T-cell (primary cell): ENCODE results near the gene FUT2. TPM values are rescaled to one million over a fixed set of nuclear protein-coding genes. Genes with fewer than 3 reads are reported as not detected.

Source experiments
- ATAC-seq, 4 experiments: fragments of 200-7000 bp in 3 of 4; fragments of 150-1000 bp in 1 of 4; cut with Tn5 transposase; replicated peaks in 1 of 4; 1 replicate in 3 of 4; 2 replicates in 1 of 4; pipeline ENCODE4 v1.10.0; 2021; ENCODE audit warnings: moderate library complexity in 3 of 4, mild to moderate bottlenecking in 2 of 4, moderate number of reproducible peaks in 1 of 4
- CTCF ChIA-PET, 2 donors: fragments of 300-600 bp; sonication (Branson Sonifier 250); formaldehyde crosslinking; loops; one replicate each; lab custom pipeline; 2022; ENCODE audit warnings: antibody characterized with exemption in 2 of 2; lab: Charles Lee
- POLR2A ChIA-PET, 2 donors: fragments of 300-600 bp; sonication (Branson Sonifier 250); formaldehyde crosslinking; loops; one replicate each; lab custom pipeline; 2022; ENCODE audit warnings: antibody characterized with exemption in 2 of 2; lab: Charles Lee
- DNase-seq, 35 experiments: peaks; one replicate each; pipeline versions ENCODE4 v3.0.0 to v3.0.0-alpha.2; 2013 to 2023
- H3K27ac ChIP-seq: one replicate; pipeline ENCODE4 v1.5.1; 2013; ENCODE audit warnings: low read length
- H3K27me3 ChIP-seq, 2 experiments: replicated peaks in 1 of 2; 1 replicate in 1 of 2; 2 replicates in 1 of 2; pipeline versions ENCODE4 v1.6.1 to v1.7.0; 2013; ENCODE audit warnings: low read length in 1 of 2, mixed read lengths in 1 of 2; ENCODE audit not compliant: control insufficient read depth in 2 of 2, insufficient read depth in 2 of 2; ENCODE audit errors: extremely low read depth in 1 of 2
- H3K36me3 ChIP-seq, 2 donors: 1 replicate in 1 of 2; 2 replicates in 1 of 2; pipeline versions ENCODE4 v1.6.1 to v1.7.0; 2013; ENCODE audit warnings: low read length in 1 of 2; ENCODE audit not compliant: control insufficient read depth in 2 of 2, insufficient read depth in 1 of 2; ENCODE audit errors: extremely low read depth in 1 of 2
- H3K4me1 ChIP-seq, 2 experiments: 1 replicate in 1 of 2; 2 replicates in 1 of 2; pipeline versions ENCODE4 v1.6.1 to v1.7.0; 2013; ENCODE audit warnings: low read length in 2 of 2, mixed read lengths in 1 of 2; ENCODE audit not compliant: insufficient read depth in 2 of 2, control insufficient read depth in 1 of 2; ENCODE audit errors: extremely low read depth in 1 of 2
- H3K4me3 ChIP-seq, 2 donors: 1 replicate in 1 of 2; 2 replicates in 1 of 2; pipeline versions ENCODE4 v1.5.1 to v1.7.0; 2013; ENCODE audit warnings: mild to moderate bottlenecking in 2 of 2, low read length in 1 of 2, moderate library complexity in 1 of 2; ENCODE audit not compliant: control insufficient read depth in 1 of 2; ENCODE audit errors: extremely low read depth in 1 of 2
- H3K9me3 ChIP-seq: 2 replicates; pipeline ENCODE4 v1.7.0; 2013
- H3K27ac Mint-ChIP-seq, 2 donors: one replicate each; pipeline ENCODE4 v1.8.0; 2020 to 2021; ENCODE audit warnings: mild to moderate bottlenecking in 2 of 2, mixed read lengths in 2 of 2
- H3K27me3 Mint-ChIP-seq, 2 donors: one replicate each; pipeline ENCODE4 v1.8.0; 2021 to 2022; ENCODE audit warnings: mixed read lengths in 2 of 2
- H3K36me3 Mint-ChIP-seq: one replicate; pipeline ENCODE4 v1.8.0; 2021; ENCODE audit warnings: mixed read lengths
- H3K4me1 Mint-ChIP-seq, 3 donors: one replicate each; pipeline ENCODE4 v1.8.0; 2020 to 2022; ENCODE audit warnings: mixed read lengths in 3 of 3, mild to moderate bottlenecking in 1 of 3
- H3K4me3 Mint-ChIP-seq, 3 donors: one replicate each; pipeline ENCODE4 v1.8.0; 2020 to 2022; ENCODE audit warnings: mild to moderate bottlenecking in 3 of 3, mixed read lengths in 3 of 3, moderate library complexity in 3 of 3
- H3K9me3 Mint-ChIP-seq, 3 donors: one replicate each; pipeline ENCODE4 v1.8.0; 2020 to 2022; ENCODE audit warnings: mixed read lengths in 3 of 3
- WGBS: methylation state at CpG from one replicate; pipeline ENCODE4 v1.1.5; 2013; ENCODE audit warnings: missing lambda C conversion rate; ENCODE audit not compliant: insufficient coverage; 5-methylcytosine and 5-hydroxymethylcytosine counted together
- total RNA-seq, 35 experiments: library from RNA in 6 of 35; stranded (reverse) in 6 of 35; fragments of 120-200 nt in 1 of 35; gene quantifications; one replicate each; pipeline versions ENCODE4 v1.2.1 to v1.2.4 and lab custom pipeline; 2013 to 2026

Gene FUT2
- total RNA-seq, 5 donors from 2014 or later (not counting 1 experiment from before 2014, with no cell fraction given), result 0.16 TPM; not detected in 4

DNA sequence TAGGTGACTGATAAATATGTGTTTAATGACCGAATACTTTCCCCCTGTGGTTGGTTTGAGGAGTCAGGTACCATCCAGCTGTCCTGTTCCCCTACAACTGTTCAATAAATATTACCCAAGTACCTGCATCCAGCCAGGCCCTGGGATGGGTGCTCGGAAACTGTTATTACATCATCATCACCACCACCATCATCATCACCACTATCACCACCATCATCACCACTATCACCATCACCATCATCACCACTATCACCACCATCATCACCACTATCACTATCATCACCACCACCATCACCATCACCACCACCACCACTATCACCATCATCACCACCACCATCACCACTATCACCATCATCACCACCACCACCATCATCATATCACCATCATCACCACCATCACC, 27.0 kb upstream of the FUT2 start:
- Mint-ChIP-seq H3K27me3 (no peaks in the 10 kb centered on the region), H3K4me1 (no peaks in the 10 kb centered on the region), H3K9me3 (peaks cover 0 to 4% (median 0%) of the 10 kb centered on the region in 3 donors), H3K27ac (no peak overlapping the region), H3K36me3 (no peaks in the 10 kb centered on the region), H3K4me3 (no peak overlapping the region)
- no peaks in the 10 kb centered on the region for H3K36me3 ChIP-seq
- H3K4me1 ChIP-seq, result no peaks in the 10 kb centered on the region
- 82% methylated on average over 1 of the region's 2 CpGs for WGBS
- CTCF ChIA-PET, result no interaction called here
- no peaks in the 10 kb centered on the region for H3K9me3 ChIP-seq
- no peak for DNase-seq
- no peak overlapping the region for H3K27ac ChIP-seq
- no peaks in the 10 kb centered on the region for H3K27me3 ChIP-seq
- no peak overlapping the region for H3K4me3 ChIP-seq
- ATAC-seq, result no peak
- POLR2A ChIA-PET, result no interaction called here

DNA sequence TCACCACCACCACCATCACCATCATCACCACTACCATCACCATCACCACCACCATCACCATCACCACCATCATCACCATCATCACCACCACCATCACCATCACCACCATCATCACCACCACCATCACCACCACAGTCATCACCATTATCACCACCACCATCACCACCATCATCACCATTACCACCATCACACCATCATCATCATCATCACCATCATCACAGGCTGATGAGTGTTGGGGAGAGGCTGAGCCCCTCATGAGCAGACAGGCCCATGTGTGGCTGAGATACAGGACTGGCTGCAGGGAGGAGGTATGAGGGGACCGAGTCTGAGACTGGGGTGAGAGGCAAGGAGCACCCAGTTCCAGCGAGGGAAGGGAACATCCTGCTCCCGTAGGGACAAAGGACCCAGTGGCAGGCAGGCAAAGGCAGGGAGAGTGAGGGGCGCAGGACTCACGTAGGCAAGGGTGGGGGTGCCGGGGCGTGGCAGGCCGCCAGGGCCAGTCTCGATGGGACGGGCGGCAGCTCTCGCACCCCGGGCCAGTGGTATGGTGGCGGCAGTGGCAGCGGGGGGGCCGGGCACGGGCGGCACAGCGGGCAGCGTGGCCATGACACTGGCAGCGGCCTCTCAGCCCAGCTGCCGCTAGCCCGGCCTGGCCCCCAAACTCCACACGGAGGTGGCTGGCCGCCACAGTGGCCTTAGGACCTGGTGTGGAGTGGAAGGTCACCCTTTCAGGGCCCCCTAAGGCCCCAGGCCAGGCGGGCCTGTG, 25.7 kb upstream of the FUT2 start:
- ChIA-PET POLR2A (interaction anchor here in 1 of 2 donors (0.7 kb wide), 1 partner anchor 13 kb away, joined by 3 read pairs; no protein-coding TSS in a partner anchor), CTCF (no interaction called here)
- peaks cover 0 to 2% (median 1%) of the 10 kb centered on the region in 3 donors for H3K4me1 Mint-ChIP-seq
- H3K27ac ChIP-seq, result no peak overlapping the region
- peaks cover 0 to 4% (median 0%) of the 10 kb centered on the region in 3 donors for H3K9me3 Mint-ChIP-seq
- no peaks in the 10 kb centered on the region for H3K9me3 ChIP-seq
- ATAC-seq (no peak), DNase-seq (no peak)
- no peaks in the 10 kb centered on the region for H3K27me3 Mint-ChIP-seq
- H3K4me3 Mint-ChIP-seq, result no peak overlapping the region
- no peaks in the 10 kb centered on the region for H3K27me3 ChIP-seq
- H3K4me1 ChIP-seq, result peaks cover 0 to 2% of the 10 kb centered on the region in 2 experiments
- no peak overlapping the region for H3K27ac Mint-ChIP-seq
- H3K4me3 ChIP-seq, result no peak overlapping the region
- no peaks in the 10 kb centered on the region for H3K36me3 Mint-ChIP-seq
- 97% methylated on average over 24 of the region's 26 CpGs for WGBS
- no peaks in the 10 kb centered on the region for H3K36me3 ChIP-seq

DNA sequence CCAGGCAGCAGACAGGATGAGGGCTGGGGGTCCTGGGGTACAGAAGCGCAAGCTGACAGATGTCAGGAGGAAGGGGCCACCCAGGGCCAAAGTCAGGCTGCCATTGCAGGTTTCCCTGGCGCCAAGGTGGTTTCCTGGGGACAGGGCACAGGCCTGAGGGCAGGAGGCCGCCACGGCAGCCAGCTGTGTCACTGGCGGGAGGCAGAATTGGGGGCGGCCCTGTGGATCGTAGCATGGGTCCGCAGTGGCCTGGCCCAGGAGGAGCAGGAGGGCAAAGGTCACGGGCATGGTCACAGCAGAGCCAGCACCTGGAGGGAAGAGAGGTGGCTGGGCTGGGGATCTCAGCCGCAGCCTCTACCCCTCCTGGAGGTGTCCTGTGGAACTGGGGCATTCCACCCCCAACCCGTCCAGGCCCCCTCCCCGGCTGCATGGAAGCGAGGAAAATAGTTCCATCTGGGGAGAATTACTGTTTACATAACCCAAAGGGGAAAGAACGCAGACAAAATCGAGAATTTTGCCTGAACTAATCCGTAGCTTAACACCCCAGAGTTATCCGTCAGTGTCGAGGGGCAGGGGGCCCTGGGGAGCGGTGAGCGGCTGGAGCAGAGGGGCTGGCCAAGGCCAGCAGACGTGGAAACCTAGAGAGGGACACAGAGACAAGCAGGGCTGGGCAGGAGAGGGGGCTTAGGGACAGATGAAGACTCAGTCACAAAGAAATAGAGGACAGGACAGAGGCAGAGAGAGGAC, 24.9 kb upstream of the FUT2 start:
- H3K4me3 ChIP-seq, result no peak overlapping the region
- H3K27ac ChIP-seq, result no peak overlapping the region
- Mint-ChIP-seq H3K27me3 (no peaks in the 10 kb centered on the region), H3K9me3 (peaks cover 0 to 4% (median 0%) of the 10 kb centered on the region in 3 donors), H3K27ac (no peak overlapping the region), H3K36me3 (no peaks in the 10 kb centered on the region), H3K4me1 (peaks cover 6 to 7% (median 6%) of the 10 kb centered on the region in 3 donors), H3K4me3 (no peak overlapping the region)
- ChIA-PET CTCF (no interaction called here), POLR2A (interaction anchor here in 1 of 2 donors (0.7 kb wide), 1 partner anchor 13 kb away, joined by 3 read pairs; no protein-coding TSS in a partner anchor)
- no peaks in the 10 kb centered on the region for H3K9me3 ChIP-seq
- H3K4me1 ChIP-seq, result peaks cover 0 to 10% of the 10 kb centered on the region in 2 experiments
- WGBS, result 92% methylated on average over 21 of the region's 21 CpGs
- DNase-seq, result no peak
- H3K36me3 ChIP-seq, result no peaks in the 10 kb centered on the region
- ATAC-seq, result no peak
- no peaks in the 10 kb centered on the region for H3K27me3 ChIP-seq

DNA sequence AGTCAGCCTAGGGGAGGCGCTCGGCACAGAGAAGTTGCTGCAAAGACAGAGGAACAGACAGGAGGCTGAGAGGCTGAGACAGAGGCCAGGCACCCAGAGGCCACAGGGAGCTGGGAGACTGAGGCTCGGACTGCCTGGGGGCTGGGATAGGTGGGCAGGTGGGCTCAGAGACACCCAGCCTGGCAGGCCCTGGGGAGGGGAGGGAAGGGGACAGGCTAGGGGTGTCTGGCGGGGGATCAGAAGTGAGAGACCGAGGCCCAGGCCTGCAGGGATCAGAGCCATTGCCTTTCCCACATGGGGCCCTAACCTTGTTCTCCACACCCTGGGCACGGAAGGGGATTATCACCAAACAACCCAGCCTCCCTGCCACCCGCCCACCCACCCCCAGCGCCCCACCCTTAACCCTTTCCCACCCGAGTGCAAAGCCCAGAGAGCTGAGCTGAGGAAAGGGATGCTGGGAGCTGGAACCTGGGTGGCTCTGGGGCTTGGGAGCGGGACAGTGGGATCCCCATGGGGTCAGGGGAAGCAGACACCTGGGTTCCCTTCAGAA, 24.2 kb upstream of the FUT2 start:
- POLR2A ChIA-PET, result no interaction called here
- H3K9me3 ChIP-seq, result no peaks in the 10 kb centered on the region
- Mint-ChIP-seq H3K36me3 (no peaks in the 10 kb centered on the region), H3K4me1 (peaks cover 6 to 7% (median 6%) of the 10 kb centered on the region in 3 donors), H3K9me3 (peaks cover 0 to 4% (median 0%) of the 10 kb centered on the region in 3 donors), H3K27me3 (no peaks in the 10 kb centered on the region), H3K4me3 (no peak overlapping the region), H3K27ac (no peak overlapping the region)
- CTCF ChIA-PET, result no interaction called here
- H3K27me3 ChIP-seq, result no peaks in the 10 kb centered on the region
- ATAC-seq (no peak), DNase-seq (no peak)
- no peak overlapping the region for H3K27ac ChIP-seq
- H3K4me1 ChIP-seq, result peaks cover 0 to 10% of the 10 kb centered on the region in 2 experiments
- no peak overlapping the region for H3K4me3 ChIP-seq
- no peaks in the 10 kb centered on the region for H3K36me3 ChIP-seq
- 100% methylated on average over 2 of the region's 10 CpGs for WGBS

DNA sequence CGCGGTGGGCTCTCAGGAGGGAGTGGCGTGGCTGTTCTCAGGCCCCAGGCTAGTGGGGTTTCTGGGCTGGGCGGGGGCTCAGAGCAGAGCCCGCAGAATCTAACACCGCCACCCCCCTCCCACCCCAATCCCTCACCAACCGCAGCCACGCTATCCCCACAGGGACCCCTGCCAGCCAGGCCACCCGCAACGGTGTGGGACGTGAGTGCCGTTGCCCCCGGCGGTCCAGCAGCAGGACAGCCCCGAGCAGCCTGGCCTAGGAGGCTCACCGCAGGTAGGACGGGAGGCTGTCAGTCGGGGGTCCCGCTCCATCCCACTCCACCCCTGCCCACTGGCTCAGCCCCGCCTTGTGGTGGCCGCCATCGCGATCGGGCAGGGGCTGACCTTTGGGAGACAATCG, 22.8 kb upstream of the FUT2 start, which contains the start of gene NTN5:
NTN5 (minus strand) TSS at position 24 of the 400 bp plus-strand sequence. CDS start 2,031 bp downstream, outside the sequence.
- ChIA-PET CTCF (no interaction called here), POLR2A (no interaction called here)
- ATAC-seq, result no peak
- no peak for DNase-seq
- WGBS, result 83% methylated on average over 13 of the region's 25 CpGs
- Histone ChIP-seq H3K4me1 (peaks cover 0 to 10% of the 10 kb centered on the region in 2 experiments), H3K4me3 (no peak within 1 kb of the TSS), H3K36me3 (no peaks in the 10 kb centered on the region), H3K27me3 (no peaks in the 10 kb centered on the region), H3K9me3 (no peaks in the 10 kb centered on the region), H3K27ac (no peak within 1 kb of the TSS)
- Mint-ChIP-seq H3K27ac (no peak within 1 kb of the TSS), H3K27me3 (no peaks in the 10 kb centered on the region), H3K36me3 (no peaks in the 10 kb centered on the region), H3K4me1 (peaks cover 6 to 7% (median 6%) of the 10 kb centered on the region in 3 donors), H3K4me3 (no peak within 1 kb of the TSS), H3K9me3 (peaks cover 0 to 4% (median 0%) of the 10 kb centered on the region in 3 donors)

DNA sequence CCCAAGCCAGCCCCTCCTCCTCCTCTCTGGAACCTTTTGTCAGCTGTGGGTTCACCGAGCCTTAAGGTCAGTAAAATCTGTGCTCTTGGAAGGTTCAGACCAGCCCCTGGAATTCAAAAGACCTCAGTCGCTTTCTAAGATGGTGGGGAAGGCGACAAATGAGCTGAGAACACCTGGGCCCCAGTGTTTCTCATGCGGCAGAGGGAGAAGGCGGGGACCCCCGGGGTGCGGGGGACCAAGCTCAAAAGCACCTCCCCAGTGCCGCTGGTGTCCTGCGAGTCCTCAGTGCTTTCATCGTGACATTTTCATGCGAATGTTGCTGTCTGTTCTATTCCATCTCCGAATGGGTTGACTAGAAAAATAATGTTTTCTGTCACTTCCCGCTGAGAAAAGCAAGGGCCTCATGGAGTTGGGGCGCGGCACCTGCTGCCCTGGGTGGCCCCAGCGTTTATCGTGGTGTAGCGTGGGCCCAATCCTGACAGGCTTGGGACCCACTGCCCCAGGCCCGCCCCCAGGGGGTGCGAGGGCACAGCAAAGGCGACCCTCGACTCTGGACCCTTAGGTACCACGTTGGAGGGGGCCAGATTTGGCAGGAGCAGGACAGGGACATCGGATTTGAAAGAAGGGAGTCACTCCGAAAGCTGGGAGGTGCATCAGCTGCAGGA, 22.2 kb upstream of the FUT2 start:
- peaks cover 0 to 4% (median 0%) of the 10 kb centered on the region in 3 donors for H3K9me3 Mint-ChIP-seq
- DNase-seq (no peak), ATAC-seq (no peak)
- POLR2A ChIA-PET, result no interaction called here
- CTCF ChIA-PET, result interaction anchor here in 1 of 2 donors (0.6 kb wide), 1 partner anchor 65 kb away, joined by 9 read pairs; no protein-coding TSS in a partner anchor
- H3K27ac Mint-ChIP-seq, result no peak overlapping the region
- Histone ChIP-seq H3K9me3 (no peaks in the 10 kb centered on the region), H3K36me3 (no peaks in the 10 kb centered on the region), H3K4me3 (no peak overlapping the region), H3K27ac (no peak overlapping the region), H3K27me3 (no peaks in the 10 kb centered on the region), H3K4me1 (peaks cover 0 to 10% of the 10 kb centered on the region in 2 experiments)
- no peaks in the 10 kb centered on the region for H3K36me3 Mint-ChIP-seq
- 85% methylated on average over 24 of the region's 25 CpGs for WGBS
- H3K4me1 Mint-ChIP-seq, result peaks cover 6 to 7% (median 6%) of the 10 kb centered on the region in 3 donors
- H3K4me3 Mint-ChIP-seq, result no peak overlapping the region
- H3K27me3 Mint-ChIP-seq, result no peaks in the 10 kb centered on the region
